Rectal smooth muscle tissue (tissue), 1 donor: Measurements from ENCODE around the gene FOXN1.
"Not testable (repeated sequence)": the region's sequence is repeated elsewhere in the genome, so short reads cannot be mapped to it uniquely, and the experiment has no call there.

ENCODE experiments used
- H3K27ac ChIP-seq: one replicate; pipeline ENCODE4 v1.7.0; 2013; ENCODE audit warnings: low read depth, low read length, inconsistent platforms
- H3K27me3 ChIP-seq: one replicate; pipeline ENCODE4 v1.7.0; 2013; ENCODE audit warnings: low read length; ENCODE audit not compliant: control insufficient read depth, insufficient read depth
- H3K36me3 ChIP-seq: one replicate; pipeline ENCODE4 v1.7.0; 2013; ENCODE audit warnings: low read length; ENCODE audit not compliant: control insufficient read depth, insufficient read depth
- H3K4me1 ChIP-seq: one replicate; pipeline ENCODE4 v1.7.0; 2013; ENCODE audit warnings: low read length; ENCODE audit not compliant: control insufficient read depth, insufficient read depth
- H3K4me3 ChIP-seq: one replicate; pipeline ENCODE4 v1.7.0; 2013; ENCODE audit warnings: low read length
- H3K9ac ChIP-seq: one replicate; pipeline ENCODE4 v1.7.0; 2013; ENCODE audit warnings: low read length

The FOXN1 gene

DNA sequence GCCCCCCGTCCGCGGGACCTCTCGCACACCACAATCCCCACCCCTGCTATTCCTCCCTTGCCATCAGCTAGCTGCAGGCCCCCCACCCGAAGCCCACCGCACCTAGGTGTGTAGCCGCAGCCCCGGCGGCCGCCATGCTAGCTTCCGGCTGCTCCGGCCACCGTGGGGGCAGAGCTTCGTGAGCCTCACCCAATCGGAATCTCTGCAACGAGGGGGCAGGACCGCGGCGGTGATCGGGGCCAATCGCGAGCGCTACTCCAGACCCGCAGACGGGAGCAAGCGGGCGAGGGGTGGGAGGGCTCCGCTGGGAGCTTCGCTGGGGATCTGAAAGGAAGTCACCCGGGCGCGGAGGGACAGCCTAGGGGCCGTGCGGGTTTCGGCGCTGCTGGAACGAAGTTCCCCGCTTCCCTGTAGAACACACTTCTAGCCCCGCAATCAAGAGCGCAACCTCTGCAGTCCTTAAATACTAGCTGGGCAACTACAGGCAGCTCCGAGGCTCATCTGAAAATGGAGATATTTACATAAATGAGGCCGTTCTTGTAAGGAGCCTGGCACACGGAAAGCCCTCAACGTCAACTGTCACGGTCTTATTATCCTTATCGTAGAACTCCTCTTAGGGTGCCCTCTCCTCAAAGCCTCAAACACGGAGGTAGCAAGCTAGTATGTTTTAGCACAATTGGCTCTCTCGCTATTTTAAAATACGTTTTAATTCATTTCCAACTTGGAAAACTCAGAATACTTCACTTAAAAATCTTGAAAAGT, 65.4 kb downstream of the FOXN1 start, which contains the start of gene PIGS:
Gene PIGS (minus strand): TSS at position 164 of the 762 bp plus-strand sequence. CDS start 28 bp downstream, at position 136.
- peak within 1 kb of the TSS; percentile 83 for H3K9ac ChIP-seq
- H3K27me3 ChIP-seq = no peaks in the 10 kb centered on the region
- H3K4me1 ChIP-seq = peaks cover 8% of the 10 kb centered on the region
- H3K36me3 ChIP-seq = no peaks in the 10 kb centered on the region
- H3K27ac ChIP-seq = peak within 1 kb of the TSS; percentile 77
- H3K4me3 ChIP-seq = peak within 1 kb of the TSS; percentile 94

DNA sequence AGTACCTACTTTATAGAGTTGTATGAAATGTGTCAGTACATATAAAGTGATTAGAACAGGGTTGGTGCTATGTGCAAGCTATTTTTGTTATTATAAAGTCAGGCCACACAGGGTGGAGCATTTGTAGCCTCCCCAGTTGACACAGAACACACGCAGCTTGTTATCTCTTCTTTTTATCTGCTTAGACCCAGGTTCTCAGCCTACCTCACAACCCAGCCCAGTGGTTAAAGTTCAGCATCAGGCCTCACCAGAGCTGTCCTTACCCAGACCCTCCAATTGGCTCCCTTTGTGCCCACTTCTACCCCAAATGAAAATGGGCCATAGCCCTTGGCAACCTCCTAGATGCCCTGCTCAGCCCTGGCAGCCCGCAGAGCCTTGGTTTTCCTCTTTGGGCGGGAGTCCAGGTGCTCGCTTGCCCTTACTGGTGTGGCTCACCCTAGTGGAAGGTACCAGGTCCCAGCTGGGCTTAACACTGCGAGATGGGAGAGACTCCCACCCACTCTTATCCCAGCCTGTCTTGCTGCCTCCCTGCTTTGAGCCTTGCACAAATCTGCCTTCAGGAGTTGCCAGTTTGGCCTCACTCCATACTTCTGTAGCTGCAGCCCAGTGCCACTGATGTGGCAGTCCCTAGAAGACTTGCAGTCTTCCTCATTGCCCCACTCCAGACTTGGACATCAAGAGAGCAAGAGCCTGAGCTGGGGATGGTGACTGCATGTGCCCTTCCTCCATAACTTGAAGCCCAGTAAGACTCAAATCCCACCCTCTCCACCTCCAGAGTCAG, 66.3 kb downstream of the FOXN1 start:
- Histone ChIP-seq H3K4me1 (peaks cover 8% of the 10 kb centered on the region), H3K27me3 (no peaks in the 10 kb centered on the region), H3K36me3 (no peaks in the 10 kb centered on the region), H3K27ac (peak overlapping the region; percentile 77), H3K9ac (no peak overlapping the region), H3K4me3 (peak overlapping the region; percentile 94)

DNA sequence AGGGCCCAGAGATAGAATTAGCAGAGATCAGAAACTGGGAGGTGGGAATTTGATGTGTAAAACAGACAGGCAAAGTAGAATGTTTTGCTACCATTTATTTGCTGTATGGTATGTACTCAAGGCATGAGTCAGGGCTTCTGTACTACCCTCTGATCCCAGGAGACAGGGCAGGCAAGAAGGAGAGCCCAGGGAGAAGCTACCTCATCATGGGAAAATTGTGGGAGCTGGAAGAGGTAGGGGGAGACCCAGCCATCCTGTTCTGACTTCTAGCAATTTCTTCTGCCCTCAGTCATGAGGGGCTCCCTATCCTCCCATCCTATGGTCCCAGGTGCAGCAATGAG, 66.9 kb downstream of the FOXN1 start:
- no peaks in the 10 kb centered on the region for H3K36me3 ChIP-seq
- H3K4me3 ChIP-seq = no peak overlapping the region
- H3K4me1 ChIP-seq = peaks cover 8% of the 10 kb centered on the region
- H3K27ac ChIP-seq = no peak overlapping the region
- H3K9ac ChIP-seq = no peak overlapping the region
- no peaks in the 10 kb centered on the region for H3K27me3 ChIP-seq

DNA sequence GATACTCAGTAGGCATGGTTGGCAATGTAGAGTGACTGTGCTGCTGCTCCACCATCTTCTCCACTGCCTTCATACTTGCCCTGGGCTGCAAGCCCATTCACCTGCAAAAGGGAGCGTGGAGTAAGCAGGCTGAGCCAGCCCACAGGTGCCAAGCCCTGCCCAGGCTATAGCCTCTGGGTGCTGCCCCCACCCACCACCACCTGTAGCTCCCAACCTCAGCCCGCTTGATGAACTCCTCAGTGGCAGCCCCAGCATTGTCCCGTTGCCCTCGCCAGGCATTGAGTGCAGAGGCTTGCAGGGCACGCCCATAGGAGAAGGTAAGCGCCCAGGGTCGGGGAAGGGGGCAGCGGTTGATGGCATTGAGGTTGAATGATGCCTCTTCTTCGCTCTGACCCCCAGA, 67.4 kb downstream of the FOXN1 start:
- H3K27ac ChIP-seq = no peak overlapping the region
- no peaks in the 10 kb centered on the region for H3K27me3 ChIP-seq
- H3K9ac ChIP-seq = no peak overlapping the region
- no peak overlapping the region for H3K4me3 ChIP-seq
- no peaks in the 10 kb centered on the region for H3K36me3 ChIP-seq
- peaks cover 8% of the 10 kb centered on the region for H3K4me1 ChIP-seq

DNA sequence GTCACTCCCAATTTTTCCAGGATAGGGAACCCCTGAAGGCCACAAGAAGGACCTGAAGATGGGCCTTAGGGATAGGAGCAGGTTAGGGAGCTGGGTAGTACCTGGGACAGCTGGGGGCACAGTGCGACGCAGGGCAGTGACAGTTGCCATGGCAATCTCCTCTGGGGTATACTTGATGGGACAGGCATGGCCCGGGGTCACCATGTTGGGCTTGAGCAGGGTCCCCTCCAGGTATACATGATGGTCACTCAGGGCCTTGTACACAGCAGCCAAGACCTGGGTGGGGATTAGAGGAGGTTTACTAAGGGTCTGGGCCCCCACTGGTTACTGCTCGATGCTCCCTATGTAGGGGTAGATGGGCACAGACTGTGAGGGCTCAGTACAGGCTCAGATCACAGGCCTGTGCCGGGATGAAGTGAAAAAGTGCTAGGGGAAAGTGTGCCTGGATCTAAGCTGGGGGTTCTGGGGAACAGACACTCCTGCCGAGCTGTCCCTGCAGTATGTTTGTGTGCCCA, 67.9 kb downstream of the FOXN1 start:
- no peaks in the 10 kb centered on the region for H3K27me3 ChIP-seq
- H3K27ac ChIP-seq = no peak overlapping the region
- peaks cover 8% of the 10 kb centered on the region for H3K4me1 ChIP-seq
- H3K9ac ChIP-seq = no peak overlapping the region
- no peaks in the 10 kb centered on the region for H3K36me3 ChIP-seq
- H3K4me3 ChIP-seq = no peak overlapping the region

DNA sequence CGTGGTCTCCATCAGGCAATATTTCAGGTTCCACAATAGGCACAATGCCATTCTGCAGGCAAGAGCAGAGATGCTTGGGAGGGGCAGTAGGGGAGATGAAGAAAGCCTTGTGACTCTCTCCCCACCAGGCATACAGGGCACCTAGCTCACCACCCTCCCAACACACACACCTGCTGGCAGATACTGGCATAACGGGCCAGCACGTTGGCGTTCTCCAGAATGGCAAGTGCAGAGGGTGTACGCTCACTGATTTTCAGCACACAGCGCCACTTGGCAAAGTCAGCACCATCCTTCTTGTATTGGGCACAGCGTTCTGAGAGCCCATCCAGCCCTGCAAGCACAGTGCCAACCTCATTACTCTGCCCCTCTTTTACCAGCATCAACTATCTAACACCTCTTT, 68.4 kb downstream of the FOXN1 start:
- Histone ChIP-seq H3K27me3 (no peaks in the 10 kb centered on the region), H3K36me3 (peaks cover 2% of the 10 kb centered on the region), H3K4me3 (no peak overlapping the region), H3K4me1 (peaks cover 8% of the 10 kb centered on the region), H3K27ac (no peak overlapping the region), H3K9ac (no peak overlapping the region)

DNA sequence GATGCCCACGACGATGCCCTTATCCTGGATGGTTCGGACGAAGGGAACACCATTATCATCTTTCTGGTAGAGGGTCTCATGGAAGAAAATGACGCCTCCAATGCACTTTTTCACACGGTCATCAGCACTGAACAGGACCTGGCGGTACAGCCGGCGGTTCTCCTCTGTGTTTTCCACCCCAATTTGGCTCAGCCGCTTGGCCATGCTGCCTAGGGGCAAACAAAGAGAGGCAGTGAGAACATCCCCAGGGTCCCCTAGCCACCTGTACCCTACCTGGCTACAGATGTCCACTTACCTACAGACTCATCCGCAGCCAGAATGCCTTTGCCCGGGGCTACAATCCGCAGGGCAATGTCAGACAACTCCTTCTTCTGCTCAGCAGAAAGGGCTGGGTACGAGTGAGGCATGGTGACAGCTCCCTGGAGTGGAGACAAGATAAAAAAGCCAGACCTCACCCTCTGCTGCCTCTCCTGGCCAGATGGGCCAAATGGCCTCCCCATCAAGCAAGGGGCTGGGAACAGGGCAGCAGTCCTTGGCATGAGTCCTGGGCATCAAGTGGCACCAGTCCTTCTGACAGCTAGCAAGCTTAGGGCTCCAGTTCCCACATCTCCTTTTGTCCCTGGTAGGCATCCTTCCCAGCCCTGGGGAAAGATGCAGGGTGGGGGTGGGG, 69.1 kb downstream of the FOXN1 start:
- Histone ChIP-seq H3K4me1 (peaks cover 8% of the 10 kb centered on the region), H3K9ac (no peak overlapping the region), H3K27ac (no peak overlapping the region), H3K36me3 (peaks cover 2% of the 10 kb centered on the region), H3K27me3 (no peaks in the 10 kb centered on the region), H3K4me3 (no peak overlapping the region)

DNA sequence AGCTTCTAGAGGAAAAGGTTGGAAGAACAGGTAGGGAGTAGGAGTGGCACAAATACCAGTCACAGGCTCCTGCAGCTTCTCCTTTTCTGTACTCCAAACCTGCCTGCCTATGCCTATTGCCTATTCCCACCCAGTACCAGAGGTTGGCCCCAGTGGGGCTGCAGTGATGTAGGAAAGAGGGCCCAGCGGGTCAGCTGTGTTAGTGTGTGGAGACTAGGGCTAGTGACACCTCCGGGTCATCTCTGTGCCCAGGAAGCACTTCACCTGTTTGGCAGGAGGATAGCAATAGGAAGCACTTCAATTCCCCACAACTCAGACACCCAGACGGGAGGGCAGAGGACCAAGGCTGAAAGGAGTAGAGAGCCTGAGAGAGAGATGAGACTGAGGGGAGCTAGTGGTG, 69.9 kb downstream of the FOXN1 start:
- not testable (repeated sequence) for H3K27me3 ChIP-seq, H3K9ac ChIP-seq, H3K27ac ChIP-seq, H3K4me1 ChIP-seq, H3K4me3 ChIP-seq, H3K36me3 ChIP-seq

GRCh38 chr17:28576758-28577465, 70.8 kb downstream of the FOXN1 start, which contains the start of gene ALDOC:
TSS of gene ALDOC (minus strand) at chr17:28576895. CDS start at chr17:28575532, 1,363 bp downstream.
- peak within 1 kb of the TSS; percentile 54 for H3K27ac ChIP-seq
- H3K36me3 ChIP-seq = peaks cover 2% of the 10 kb centered on the region
- peak within 1 kb of the TSS; percentile 62 for H3K4me3 ChIP-seq
- H3K27me3 ChIP-seq = no peaks in the 10 kb centered on the region
- no peak within 1 kb of the TSS for H3K9ac ChIP-seq
- H3K4me1 ChIP-seq = peaks cover 5% of the 10 kb centered on the region

- Histone ChIP-seq H3K4me3 (no peak overlapping the region), H3K9ac (no peak overlapping the region), H3K27ac (no peak overlapping the region), H3K4me1 (peaks cover under 1% of the 10 kb centered on the region), H3K36me3 (peaks cover 2% of the 10 kb centered on the region), H3K27me3 (no peaks in the 10 kb centered on the region)
Observed at GRCh38 chr17:28577466-28577824, 71.3 kb downstream of the FOXN1 start.

DNA sequence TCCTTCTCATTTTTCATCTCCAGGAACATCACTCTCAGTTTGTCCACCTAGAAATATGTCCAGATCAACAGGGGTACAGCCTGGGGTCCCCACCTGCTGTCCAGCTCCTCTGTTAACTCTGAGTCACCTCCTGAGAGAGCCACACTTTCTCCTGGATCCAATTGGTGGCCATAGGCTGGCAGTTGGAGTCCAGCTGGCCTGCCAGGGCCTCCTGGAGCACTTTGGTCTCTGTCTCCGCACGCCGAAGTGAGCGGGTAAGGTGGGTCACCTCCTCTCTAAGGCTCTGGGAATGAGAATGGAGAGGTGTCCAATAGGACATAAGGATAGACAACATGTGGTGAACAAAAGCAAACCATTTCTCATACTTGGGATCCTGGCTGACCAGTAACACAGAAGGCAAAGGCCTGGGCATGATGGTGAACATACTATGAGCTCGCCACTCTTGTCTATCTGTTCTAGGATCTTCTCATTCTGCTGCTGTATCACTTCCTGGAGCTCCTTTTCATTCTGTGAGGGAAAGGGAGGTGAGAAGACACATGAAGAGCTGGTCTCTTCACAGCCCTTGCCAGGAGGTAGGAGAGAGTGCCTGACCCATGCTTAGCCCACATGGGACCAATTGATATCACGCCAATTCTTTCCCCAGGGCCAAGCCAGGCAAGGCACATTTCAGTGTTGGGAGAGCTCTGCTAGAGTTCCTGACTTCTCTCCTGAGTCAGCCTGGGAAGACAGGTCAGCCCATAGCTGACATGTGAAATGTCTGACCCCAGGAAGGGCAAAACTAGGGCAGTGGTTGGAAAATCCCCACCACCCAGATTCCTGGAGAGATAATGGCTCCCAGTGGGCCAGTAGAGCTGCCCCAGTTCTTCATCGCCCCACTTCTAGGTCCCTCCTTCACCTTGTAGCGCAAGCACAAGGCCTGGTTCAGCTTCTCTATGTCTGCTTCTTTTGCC, 72.4 kb downstream of the FOXN1 start:
- Histone ChIP-seq H3K27ac (no peak overlapping the region), H3K9ac (no peak overlapping the region), H3K36me3 (peaks cover 2% of the 10 kb centered on the region), H3K27me3 (no peaks in the 10 kb centered on the region), H3K4me1 (no peaks in the 10 kb centered on the region), H3K4me3 (no peak overlapping the region)
